Stimulated activated CD4-positive, alpha-beta T cell treated with anti-CD3 and anti-CD28 coated beads, Interleukin-4, amount 100 ng/mL, for 48 hours (primary cell): ENCODE results near the gene IRF4.

Experiments used
- DNase-seq, 2 donors: peaks; one replicate each; pipeline ENCODE4 v3.0.0-alpha.2; 2020; ENCODE audit warnings: low read depth in 2 of 2

The IRF4 gene

GRCh38 chr6:398065-398464 is 6.5 kb downstream of the IRF4 start:
- DNase-seq, result no peak

- DNase-seq, result no peak
These were observed 7.1 kb downstream of the IRF4 start for GRCh38 chr6:398558-399078.

- DNase-seq, result no peak
These were observed 8.4 kb downstream of the IRF4 start for GRCh38 chr6:399785-400534.

- DNase-seq, result no peak
These were observed 9.3 kb downstream of the IRF4 start for GRCh38 chr6:400815-401214.

- DNase-seq, result no peak
These were observed 9.9 kb downstream of the IRF4 start for GRCh38 chr6:401239-401993.

DNA sequence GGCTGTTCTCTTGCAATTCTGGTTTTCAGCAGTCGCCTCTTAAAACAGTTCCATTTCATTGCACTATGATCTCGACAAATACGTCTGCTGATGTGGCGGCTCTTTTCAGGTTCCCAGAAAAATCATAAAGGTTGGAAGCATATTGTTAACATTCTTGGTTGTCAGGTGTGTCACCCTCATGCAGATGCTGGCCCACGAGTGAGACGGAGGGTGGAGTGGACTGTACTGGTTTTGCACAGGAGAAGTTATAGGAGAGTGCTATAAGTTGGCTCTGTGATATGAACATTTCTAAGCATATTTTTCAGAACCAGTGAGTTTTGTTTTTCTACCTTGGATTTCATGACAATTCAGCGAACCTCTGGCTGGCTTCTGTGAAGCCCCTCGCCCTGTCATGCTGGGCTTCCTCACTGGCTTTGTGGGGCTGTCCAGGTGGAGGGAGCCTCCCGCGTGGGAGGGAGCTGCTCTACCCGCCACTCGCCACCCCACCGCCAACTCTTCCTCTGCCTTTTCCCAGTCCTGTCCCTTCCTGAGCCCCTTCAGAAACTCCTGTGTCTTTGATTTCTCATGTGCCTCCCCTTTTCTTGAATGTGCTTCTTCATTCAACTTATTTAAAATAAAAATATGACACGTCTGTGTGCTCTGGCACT is 10.6 kb downstream of the IRF4 start:
- no peak for DNase-seq

DNA sequence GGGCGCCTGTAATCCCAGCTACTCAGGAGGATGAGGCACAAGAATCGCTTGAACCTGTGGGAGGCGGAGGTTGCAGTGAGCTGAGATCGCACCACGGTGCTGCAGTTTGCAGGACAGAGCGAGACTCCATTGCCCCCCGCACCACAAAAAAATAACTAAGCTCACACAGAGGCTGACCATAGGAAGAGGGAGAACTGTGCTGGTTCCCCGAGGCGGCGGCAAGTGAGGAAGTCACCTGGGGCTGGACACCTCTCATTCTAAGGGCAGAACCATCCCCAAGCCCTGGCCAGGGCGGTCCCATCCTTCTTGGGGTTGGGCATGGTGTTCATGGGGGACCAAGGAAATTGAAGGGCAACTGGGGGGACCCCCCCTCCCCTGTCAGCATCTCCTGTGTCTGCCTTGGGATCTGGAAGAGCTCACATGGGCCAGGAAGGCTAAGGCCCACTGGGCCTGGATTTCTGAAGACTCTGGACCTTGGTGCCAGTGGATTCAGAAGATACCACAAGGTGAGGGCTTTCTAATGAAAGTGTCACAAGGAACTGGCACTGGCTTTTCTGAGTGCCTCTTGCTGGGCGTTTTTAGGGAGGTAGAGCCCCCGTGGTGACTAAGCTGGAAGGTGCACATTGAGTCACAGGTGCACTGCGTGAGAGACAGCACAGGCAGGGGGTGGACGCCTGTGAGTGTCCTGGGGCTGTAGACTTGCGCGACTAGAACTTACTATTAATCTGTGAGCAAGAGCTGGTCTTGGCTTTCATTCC is 11.5 kb downstream of the IRF4 start:
- DNase-seq, result peak in 1 of 2 donors; percentile 65

DNA sequence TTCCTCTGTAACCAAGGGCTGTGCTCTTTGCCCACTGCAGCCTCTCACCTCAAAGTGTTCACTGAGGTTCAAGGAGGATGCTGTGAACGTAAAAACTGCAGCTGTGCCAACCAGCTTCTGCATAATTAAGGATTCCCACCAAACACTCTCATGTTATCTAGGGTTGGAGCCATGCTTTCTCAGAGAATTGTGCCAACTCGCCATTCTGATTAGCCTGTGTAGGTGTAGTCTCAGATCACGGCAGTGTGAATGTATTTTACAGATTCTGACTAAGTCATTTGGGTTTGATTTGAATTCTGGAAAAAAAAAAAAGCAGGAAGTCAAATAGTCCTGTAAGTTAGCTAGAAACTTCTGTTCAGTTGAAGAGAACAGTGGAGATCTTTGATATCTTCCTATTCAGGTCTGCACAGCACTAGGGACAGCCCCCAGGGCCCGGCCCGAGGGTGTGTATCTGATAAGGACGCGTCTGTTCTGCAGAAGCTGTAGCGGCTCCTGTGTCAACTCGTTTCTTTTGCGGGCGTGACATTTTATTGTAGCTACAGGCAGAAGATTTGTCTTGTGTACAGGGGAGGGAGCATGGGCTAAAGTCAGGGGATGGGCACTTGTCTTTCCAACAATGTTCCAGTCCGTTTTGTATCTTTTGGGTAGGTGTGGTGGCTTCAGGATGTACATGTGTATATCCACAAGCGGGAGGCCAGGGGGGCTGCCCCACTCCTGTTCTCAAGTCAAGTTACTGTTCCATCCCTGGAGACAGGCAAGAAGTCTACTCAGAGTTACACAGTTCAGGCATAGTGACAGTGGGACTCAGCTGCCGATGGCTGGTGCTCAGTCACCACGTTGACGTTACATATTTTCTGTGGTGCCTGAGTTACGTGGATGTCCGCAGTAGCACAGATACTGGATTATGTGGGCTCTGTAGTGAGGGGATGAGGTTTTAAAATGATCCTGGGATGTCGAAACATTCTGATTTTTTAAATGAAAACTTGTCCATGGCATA is 12.4 kb downstream of the IRF4 start:
- DNase-seq, result peak in 1 of 2 donors; percentile 67

DNA sequence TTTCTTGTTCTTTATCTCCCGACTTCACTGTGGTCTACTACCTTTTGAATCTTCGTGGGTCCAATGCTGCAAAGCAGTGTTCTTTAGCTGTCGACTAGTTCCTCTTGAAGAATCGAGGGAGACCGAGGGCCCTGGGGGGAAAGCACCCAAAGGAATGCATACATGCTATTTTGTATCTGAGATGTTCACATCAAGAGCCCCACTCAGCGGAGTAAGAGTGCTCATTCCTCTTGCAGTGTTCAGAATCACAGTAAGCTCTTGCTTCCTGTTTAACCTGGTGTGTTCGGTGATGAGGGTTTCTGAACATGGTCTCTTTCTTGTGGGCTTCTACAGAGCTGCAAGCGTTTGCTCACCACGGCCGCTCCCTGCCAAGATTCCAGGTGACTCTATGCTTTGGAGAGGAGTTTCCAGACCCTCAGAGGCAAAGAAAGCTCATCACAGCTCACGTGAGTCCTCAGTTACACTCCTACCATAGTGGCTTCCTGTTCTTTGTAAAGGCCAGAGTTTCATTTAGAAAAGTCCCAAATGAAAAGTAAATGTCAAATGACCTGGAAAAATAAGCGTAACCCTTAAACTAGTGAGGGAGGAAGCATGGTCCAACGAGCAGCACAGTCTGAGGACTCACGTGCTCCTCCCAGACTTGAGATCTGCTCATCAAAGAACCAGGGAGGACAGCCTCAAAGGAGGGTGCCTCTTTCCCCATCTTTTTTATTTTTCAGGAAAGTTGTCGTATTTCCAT is 13.3 kb downstream of the IRF4 start:
- no peak for DNase-seq

GRCh38 chr6:408148-408547 is 16.6 kb downstream of the IRF4 start:
- no peak for DNase-seq

DNA sequence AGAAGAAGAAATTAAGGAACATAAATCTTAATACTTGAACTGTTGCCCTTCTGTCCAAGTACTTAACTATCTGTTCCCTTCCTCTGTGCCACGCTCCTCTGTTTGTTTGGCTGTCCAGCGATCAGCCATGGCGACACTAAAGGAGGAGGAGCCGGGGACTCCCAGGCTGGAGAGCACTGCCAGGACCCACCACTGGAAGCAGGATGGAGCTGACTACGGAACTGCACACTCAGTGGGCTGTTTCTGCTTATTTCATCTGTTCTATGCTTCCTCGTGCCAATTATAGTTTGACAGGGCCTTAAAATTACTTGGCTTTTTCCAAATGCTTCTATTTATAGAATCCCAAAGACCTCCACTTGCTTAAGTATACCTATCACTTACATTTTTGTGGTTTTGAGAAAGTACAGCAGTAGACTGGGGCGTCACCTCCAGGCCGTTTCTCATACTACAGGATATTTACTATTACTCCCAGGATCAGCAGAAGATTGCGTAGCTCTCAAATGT is 17.1 kb downstream of the IRF4 start:
- no peak for DNase-seq

DNA sequence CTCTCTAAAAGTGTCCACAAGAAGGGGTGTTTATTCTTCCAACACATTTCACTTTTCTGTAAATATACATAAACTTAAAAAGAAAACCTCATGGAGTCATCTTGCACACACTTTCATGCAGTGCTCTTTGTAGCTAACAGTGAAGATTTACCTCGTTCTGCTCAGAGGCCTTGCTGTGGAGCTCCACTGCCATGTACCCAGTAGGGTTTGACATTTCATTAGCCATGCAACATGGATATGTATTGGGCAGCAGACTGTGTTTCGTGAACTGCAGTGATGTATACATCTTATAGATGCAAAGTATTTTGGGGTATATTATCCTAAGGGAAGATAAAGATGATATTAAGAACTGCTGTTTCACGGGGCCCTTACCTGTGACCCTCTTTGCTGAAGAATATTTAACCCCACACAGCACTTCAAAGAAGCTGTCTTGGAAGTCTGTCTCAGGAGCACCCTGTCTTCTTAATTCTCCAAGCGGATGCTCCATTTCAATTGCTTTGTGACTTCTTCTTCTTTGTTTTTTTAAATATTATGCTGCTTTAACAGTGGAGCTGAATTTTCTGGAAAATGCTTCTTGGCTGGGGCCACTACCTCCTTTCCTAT is 17.9 kb downstream of the IRF4 start:
- DNase-seq, result no peak

DNA sequence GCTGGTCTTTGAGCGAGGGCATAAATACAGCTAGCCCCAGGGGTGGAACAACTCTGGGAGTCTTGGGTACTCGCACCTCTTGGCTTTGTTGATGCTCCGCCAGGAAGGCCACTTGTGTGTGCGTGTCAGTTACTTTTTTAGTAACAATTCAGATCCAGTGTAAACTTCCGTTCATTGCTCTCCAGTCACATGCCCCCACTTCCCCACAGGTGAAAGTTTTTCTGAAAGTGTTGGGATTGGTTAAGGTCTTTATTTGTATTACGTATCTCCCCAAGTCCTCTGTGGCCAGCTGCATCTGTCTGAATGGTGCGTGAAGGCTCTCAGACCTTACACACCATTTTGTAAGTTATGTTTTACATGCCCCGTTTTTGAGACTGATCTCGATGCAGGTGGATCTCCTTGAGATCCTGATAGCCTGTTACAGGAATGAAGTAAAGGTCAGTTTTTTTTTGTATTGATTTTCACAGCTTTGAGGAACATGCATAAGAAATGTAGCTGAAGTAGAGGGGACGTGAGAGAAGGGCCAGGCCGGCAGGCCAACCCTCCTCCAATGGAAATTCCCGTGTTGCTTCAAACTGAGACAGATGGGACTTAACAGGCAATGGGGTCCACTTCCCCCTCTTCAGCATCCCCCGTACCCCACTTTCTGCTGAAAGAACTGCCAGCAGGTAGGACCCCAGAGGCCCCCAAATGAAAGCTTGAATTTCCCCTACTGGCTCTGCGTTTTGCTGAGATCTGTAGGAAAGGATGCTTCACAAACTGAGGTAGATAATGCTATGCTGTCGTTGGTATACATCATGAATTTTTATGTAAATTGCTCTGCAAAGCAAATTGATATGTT is 19.2 kb downstream of the IRF4 start:
- DNase-seq, result no peak

- DNase-seq, result no peak
These were observed 20.0 kb downstream of the IRF4 start for GRCh38 chr6:411402-412145.

GRCh38 chr6:412146-412886 is 20.8 kb downstream of the IRF4 start:
- DNase-seq, result no peak

- DNase-seq, result no peak
These were observed 22.9 kb downstream of the IRF4 start for GRCh38 chr6:414447-414846.

- DNase-seq, result no peak
These were observed 23.5 kb downstream of the IRF4 start for GRCh38 chr6:415087-415486.
